ENCODE data around the gene TNFAIP1. TPM values are rescaled to one million over a fixed set of nuclear protein-coding genes. Genes with fewer than 3 reads are reported as not detected.

TNFAIP1 gene
- total RNA-seq, 1 donor from 2014 or later = 18.9 TPM

DNA sequence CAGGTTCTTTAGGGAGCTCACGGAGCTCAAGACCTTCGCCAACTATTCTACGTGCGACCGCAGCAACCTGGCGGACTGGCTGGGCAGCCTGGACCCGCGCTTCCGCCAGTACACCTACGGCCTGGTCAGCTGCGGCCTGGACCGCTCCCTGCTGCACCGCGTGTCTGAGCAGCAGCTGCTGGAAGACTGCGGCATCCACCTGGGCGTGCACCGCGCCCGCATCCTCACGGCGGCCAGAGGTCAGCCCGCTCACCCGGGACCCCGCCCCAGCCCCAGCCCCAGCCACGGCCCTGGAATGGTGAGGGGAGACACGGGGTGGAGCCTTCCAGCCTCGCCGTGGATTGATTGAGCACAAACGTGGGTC is 49.5 kb downstream of the TNFAIP1 start:
- no peak for DNase-seq
- no peak for ATAC-seq (ENCODE audit: low read depth)
- TF ChIP-seq, protein P1, sequence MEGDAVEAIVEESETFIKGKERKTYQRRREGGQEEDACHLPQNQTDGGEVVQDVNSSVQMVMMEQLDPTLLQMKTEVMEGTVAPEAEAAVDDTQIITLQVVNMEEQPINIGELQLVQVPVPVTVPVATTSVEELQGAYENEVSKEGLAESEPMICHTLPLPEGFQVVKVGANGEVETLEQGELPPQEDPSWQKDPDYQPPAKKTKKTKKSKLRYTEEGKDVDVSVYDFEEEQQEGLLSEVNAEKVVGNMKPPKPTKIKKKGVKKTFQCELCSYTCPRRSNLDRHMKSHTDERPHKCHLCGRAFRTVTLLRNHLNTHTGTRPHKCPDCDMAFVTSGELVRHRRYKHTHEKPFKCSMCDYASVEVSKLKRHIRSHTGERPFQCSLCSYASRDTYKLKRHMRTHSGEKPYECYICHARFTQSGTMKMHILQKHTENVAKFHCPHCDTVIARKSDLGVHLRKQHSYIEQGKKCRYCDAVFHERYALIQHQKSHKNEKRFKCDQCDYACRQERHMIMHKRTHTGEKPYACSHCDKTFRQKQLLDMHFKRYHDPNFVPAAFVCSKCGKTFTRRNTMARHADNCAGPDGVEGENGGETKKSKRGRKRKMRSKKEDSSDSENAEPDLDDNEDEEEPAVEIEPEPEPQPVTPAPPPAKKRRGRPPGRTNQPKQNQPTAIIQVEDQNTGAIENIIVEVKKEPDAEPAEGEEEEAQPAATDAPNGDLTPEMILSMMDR (IDR thresholded peaks at IDR 0.05) = no peak
- ChIA-PET POLR2A (interaction anchor here (0.7 to 2.2 kb wide), 2 partner anchors 28 to 164 kb away, joined by 3 to 12 read pairs; partner anchors contain the start of gene POLDIP2), CTCF (interaction anchor here (1.5 to 2.2 kb wide), 2 partner anchors 26 to 32 kb away, joined by 3 to 7 read pairs; no protein-coding TSS in a partner anchor)
- Mint-ChIP-seq H3K27me3 (peaks cover 15% of the 10 kb centered on the region), H3K9me3 (no peaks in the 10 kb centered on the region), H3K4me1 (peaks cover 30% of the 10 kb centered on the region), H3K27ac (no peak overlapping the region), H3K36me3 (ENCODE audit: low read depth) (peaks cover 21% of the 10 kb centered on the region), H3K4me3 (peak overlapping the region; percentile 90)
- intact Hi-C loops (cut with micrococcal nuclease) = no loop called here

DNA sequence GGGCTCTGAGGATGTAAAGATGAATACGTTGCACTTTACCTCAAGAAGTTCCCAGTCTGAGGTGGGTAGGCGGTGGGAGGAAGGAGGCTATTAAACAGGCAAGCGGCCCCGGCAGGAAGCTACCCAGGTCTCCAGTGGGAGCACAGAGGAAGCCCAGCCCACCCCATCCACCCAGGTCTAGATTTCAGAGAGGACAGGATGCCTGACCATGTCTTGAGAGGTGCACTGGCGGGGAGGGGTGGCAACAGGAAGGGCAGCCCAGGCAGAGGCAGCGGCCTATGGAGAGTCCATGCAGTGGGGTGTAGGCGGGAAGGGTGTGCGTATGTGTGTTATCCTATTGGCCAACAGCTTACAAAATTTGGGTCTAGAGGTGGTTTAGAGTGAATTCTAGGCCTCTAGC is 49.8 kb downstream of the TNFAIP1 start:
- TF ChIP-seq, protein P1 (IDR thresholded peaks at IDR 0.05) = no peak
- no peak overlapping the region for H3K27ac Mint-ChIP-seq
- peak overlapping the region; percentile 90 for H3K4me3 Mint-ChIP-seq
- DNase-seq (no peak), ATAC-seq (ENCODE audit: low read depth) (no peak)
- no peaks in the 10 kb centered on the region for H3K9me3 Mint-ChIP-seq
- POLR2A ChIA-PET = interaction anchor here (2.2 kb wide), 1 partner anchor 28 kb away, joined by 12 read pairs; the partner anchor contains the start of gene POLDIP2
- peaks cover 29% of the 10 kb centered on the region for H3K4me1 Mint-ChIP-seq
- peaks cover 25% of the 10 kb centered on the region for H3K36me3 Mint-ChIP-seq (ENCODE audit: low read depth)
- intact Hi-C loops (cut with micrococcal nuclease) = no loop called here
- peaks cover 15% of the 10 kb centered on the region for H3K27me3 Mint-ChIP-seq
- CTCF ChIA-PET = interaction anchor here (1.5 to 2.2 kb wide), 2 partner anchors 26 to 31 kb away, joined by 3 to 7 read pairs; no protein-coding TSS in a partner anchor

DNA sequence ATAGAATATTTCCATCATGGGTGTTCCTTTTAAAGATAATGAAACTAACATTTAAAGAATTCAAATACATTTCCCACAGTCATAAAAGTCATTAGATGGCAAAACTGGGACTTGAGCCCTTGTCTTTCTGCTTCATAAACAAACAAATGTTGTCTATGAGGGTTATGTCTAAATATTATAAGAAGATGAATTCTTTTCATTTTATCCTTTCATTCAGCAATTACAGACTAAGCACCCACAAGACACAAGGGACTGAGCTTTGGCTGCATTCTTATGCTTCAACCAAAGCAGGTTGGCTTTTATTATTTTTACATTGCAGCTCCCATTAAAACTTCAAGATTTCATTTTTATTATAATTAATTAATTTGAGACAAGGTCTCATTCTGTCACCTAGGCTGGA is 50.8 kb downstream of the TNFAIP1 start:
- H3K9me3 Mint-ChIP-seq = no peaks in the 10 kb centered on the region
- H3K36me3 Mint-ChIP-seq (ENCODE audit: low read depth) = peaks cover 35% of the 10 kb centered on the region
- CTCF ChIA-PET = no interaction called here
- H3K27me3 Mint-ChIP-seq = peaks cover 15% of the 10 kb centered on the region
- intact Hi-C loops (cut with micrococcal nuclease) = no loop called here
- DNase-seq (no peak), ATAC-seq (ENCODE audit: low read depth) (no peak)
- TF ChIP-seq, protein P1 (IDR thresholded peaks at IDR 0.05) = no peak
- H3K4me3 Mint-ChIP-seq = no peak overlapping the region
- POLR2A ChIA-PET = interaction anchor here (1.0 kb wide), 1 partner anchor 29 kb away, joined by 3 read pairs; the partner anchor contains the start of gene POLDIP2
- peaks cover 22% of the 10 kb centered on the region for H3K4me1 Mint-ChIP-seq
- no peak overlapping the region for H3K27ac Mint-ChIP-seq

DNA sequence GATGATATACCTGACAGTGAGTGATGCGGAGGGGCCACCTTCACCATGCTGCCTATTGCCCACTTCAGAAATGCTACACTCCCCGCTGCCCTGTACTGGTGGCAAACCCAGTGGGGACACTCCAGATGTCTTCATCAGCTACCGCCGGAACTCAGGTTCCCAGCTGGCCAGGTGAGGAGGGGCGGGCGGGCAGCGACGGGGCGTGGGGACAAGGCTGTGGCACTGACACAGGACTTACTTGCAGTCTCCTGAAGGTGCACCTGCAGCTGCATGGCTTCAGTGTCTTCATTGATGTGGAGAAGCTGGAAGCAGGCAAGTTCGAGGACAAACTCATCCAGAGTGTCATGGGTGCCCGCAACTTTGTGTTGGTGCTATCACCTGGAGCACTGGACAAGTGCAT is 52.5 kb downstream of the TNFAIP1 start:
- Mint-ChIP-seq H3K9me3 (no peaks in the 10 kb centered on the region), H3K4me3 (no peak overlapping the region), H3K4me1 (peaks cover 15% of the 10 kb centered on the region), H3K27ac (no peak overlapping the region), H3K27me3 (peaks cover 6% of the 10 kb centered on the region), H3K36me3 (ENCODE audit: low read depth) (peaks cover 44% of the 10 kb centered on the region)
- POLR2A ChIA-PET = no interaction called here
- DNase-seq (no peak), ATAC-seq (ENCODE audit: low read depth) (no peak)
- CTCF ChIA-PET = no interaction called here
- intact Hi-C loops (cut with micrococcal nuclease) = no loop called here
- TF ChIP-seq, protein P1 (IDR thresholded peaks at IDR 0.05) = no peak

DNA sequence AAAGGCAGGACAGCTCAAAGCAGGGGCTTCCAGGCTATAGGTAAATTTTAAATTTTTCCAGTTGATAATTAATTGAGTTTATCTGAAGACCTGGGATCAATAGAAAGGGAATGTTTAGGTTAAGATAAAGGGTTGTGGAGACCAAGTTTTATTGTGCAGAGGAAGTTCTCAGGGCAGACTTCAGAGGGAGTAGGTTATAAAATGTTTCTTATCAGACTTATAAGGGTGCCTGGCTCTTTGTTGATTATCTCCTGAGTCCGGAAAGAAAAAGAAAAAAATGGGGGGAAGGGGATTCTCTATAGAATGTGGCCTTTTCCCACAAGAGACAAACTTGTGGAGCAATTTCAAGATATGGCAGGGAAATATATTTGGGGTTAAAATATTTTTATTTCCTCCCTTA is 54.6 kb downstream of the TNFAIP1 start:
- intact Hi-C loops (cut with micrococcal nuclease) = no loop called here
- ChIA-PET POLR2A (no interaction called here), CTCF (no interaction called here)
- DNase-seq (no peak), ATAC-seq (ENCODE audit: low read depth) (no peak)
- peaks cover 53% of the 10 kb centered on the region for H3K36me3 Mint-ChIP-seq (ENCODE audit: low read depth)
- no peaks in the 10 kb centered on the region for H3K27me3 Mint-ChIP-seq
- TF ChIP-seq, protein P1 (IDR thresholded peaks at IDR 0.05) = no peak
- H3K9me3 Mint-ChIP-seq = no peaks in the 10 kb centered on the region
- peaks cover 4% of the 10 kb centered on the region for H3K4me1 Mint-ChIP-seq
- H3K4me3 Mint-ChIP-seq = no peak overlapping the region
- H3K27ac Mint-ChIP-seq = no peak overlapping the region
